Anterior cingulate cortex (tissue), 58 donors: ENCODE measurements around the gene RASL10A.

Source experiments
- DNase-seq, 58 donors: peaks; one replicate each; lab custom pipeline; 2025; lab: John Stamatoyannopoulos, UW

The RASL10A gene

DNA sequence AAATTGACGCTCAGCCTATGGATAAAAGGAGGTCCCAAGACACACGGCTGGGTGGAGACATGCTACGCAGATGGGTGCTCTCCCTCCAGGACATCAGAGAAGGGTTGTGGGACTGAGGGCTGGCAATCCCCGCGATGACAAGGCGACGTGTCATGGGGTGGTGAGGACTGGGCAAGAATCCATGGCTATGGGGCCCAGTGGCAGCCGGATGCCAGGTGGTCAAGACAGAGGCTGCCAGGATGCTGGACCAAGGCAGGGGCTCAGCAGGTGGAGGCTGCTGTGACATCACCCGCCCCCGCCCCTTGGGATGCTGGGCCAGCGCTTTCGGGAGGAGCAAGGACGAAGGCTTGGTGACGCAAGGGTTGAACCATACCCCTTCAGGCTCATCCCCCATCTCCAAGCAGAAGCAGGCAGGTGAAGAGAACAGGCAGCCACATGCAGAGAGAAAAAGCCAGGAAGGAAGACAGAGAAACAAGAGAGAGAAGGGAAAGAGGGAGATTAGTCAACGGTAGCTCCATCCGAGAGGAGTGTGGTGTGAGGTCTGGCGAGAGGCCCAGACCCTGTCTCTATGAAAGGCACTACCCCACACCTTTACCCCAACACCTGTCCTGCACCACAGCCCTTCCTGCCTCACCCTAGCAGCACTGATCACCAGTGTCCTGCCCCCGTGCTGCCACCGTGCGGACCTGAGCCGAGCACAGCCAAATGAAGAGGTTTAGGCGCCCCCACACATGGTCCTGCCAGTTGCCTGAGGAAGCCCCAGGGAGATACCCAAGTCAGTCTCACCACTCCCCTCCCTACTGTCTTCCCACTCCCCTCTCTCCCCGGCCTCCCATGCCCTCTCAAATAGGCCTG, 24.1 kb upstream of the RASL10A start:
- DNase-seq: no peak

- peak in 1 of 58 donors; percentile 28 for DNase-seq
Observed at GRCh38 chr22:29338398-29338797, 22.9 kb upstream of the RASL10A start.

GRCh38 chr22:29337631-29338284, 22.3 kb upstream of the RASL10A start:
- no peak for DNase-seq

DNA sequence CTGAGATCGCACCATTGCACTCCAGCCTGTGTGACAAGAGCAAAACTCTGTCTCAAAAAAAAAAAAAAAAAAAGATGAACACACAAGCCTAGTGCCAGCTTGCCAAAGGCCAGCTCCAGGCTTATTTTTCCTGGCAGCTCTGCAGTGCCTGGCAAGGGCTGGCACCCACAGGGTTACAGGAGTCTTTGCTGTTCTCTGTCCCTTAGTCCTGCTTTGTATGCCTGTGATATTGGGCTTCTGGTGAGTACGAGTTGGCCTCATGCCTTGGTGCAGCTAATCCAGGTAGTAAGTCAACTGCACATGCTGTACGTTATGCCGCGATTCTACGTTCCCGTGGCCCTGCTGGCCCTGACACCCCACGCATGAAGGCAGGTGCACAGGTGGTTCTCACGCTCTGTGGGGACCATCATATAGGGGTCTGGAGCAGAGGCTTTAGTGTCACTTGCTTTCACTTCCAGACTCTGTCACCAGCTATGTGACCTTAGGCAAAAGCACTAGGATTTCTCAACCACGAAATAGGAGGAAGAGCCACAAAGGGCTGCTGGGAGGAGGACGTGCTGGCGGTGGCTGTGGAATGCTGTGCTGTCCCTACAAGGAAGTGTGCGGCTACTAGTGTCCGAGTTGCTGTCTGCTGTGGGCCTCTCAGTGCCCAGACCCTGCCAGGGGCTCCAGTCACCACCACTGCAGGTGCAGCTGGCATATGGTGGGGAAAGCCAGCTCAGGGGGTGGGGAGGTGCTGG, 21.4 kb upstream of the RASL10A start:
- DNase-seq: peak in 7 of 58 donors; percentile 20 to 53 (median 27)

DNA sequence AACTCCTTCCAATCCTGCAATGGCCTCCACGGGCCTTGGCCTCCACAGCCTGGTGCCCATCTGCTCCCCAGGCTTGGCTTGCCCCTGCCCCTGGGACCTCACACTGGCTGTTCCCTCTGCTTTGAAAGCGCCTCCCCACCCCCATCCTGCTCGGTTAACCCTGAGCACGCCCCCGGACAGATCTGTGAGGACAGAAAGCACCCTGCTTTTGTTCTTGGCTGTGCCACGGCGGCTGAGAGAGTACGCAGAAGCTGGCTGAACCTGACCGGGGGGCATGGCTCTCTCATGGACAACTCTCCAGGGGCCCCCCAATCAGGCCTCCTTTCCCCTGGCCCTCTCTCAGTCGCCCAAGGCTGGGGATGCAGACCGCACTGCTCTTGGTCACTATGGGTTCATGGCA, 20.2 kb upstream of the RASL10A start:
- DNase-seq: no peak

DNA sequence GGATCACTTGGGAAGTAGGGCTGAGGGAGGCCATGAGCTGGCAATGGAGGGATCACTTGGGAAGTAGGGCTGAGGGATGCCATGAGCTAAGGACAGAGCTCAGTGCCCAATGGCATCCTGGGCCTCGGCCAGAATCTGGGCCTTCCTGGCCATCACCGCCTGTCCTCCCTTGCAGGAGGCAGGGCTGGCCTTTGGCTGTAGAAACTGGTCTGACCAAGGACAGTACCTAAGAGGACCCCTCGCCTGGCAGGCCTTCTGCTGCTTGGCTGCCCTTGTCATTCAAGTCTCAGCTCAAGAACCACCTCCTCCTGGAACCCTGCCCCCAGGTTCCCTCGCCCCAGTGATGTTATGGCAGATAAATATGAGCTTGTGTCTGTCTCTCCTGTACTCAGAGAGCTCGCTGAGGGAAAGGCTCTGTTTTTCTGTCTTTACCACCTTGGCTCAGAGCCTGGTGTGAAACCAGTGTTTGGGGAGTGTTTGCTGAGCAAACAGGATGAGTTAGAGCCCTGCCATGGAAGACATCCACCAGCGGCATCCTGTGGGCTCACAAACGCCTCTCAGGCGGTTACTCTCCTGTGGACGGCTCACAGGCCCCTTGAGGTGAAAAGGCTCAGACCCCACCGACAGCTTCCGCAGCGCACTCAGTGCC, 19.3 kb upstream of the RASL10A start:
- DNase-seq: peak in 5 of 58 donors; percentile 19 to 47 (median 31)

DNA sequence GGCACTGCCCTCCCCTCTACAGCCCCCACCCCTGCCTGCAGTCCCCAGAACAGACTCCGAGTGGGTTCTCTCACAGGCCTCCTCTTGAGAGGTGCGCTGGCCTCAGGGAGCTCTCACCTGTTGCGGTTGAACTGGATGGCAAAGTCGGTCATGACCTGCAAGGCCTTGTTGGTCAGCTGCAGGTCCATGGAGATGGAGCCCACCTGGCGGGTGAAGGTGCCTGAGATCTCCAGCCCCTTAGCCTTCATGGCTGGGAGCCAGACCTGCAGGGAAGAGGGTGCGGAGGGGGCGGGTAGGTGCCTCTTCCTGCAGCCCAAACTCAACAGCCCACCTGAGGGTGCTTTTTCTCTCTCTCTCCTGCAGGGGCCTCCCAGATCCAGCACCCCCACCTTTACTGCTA, 18.7 kb upstream of the RASL10A start:
- DNase-seq: no peak

DNA sequence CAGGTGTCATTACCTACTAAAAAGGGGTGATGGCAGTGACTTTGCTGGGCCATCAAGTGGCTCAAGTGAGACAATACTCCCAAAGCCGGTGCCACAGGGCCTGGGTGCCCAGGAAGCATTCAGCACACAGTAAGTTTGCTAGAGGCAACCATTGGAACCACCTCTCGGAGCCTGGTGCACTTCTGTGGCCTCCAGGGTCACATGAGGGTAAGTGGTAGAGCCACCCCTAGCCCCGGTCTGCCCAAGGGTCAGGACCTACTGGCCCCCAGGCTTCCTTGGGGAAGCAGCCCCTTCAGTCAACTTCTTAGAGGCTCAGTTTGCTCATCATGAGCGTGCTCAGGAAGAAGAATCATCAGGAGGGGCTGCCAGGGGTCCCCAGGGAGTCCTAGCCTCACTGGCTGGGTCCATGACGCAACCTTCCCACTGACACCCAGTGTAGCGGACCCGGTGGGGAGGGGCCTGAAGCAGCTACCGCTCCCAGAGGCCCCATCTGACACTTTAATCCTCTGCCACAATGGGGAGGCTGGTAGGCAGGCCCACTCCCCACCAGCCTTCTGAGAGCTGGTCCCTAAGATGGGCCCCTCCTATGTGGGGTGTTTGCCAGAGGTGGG, 17.5 kb upstream of the RASL10A start:
- DNase-seq: no peak

- DNase-seq: no peak
Observed at GRCh38 chr22:29331658-29332300, 16.3 kb upstream of the RASL10A start.

DNA sequence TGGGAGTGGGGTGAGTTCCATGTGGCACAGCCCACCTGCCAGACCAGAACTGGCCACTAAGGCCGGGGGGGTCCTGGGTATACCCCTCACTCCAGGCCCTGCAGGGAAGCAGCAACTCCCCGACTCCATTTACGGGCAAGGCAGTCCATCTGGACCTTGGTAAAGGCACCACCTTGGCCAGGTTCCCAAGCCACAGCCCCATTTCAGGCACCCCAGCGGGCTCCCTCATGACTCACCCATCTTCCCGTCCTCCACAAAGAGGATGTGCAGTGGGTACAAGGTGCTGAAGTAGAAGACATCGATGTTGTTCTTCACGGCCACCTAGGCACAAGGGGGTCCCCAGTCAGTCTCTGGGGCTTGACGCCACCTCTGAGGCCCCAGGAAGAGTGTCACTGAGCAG, 15.7 kb upstream of the RASL10A start:
- DNase-seq: no peak

- peak in 9 of 58 donors; percentile 18 to 41 (median 32) for DNase-seq
Observed at GRCh38 chr22:29330753-29331152, 15.3 kb upstream of the RASL10A start.

GRCh38 chr22:29330291-29330690, 14.8 kb upstream of the RASL10A start:
- no peak for DNase-seq

GRCh38 chr22:29329581-29329980, 14.1 kb upstream of the RASL10A start:
- DNase-seq: no peak

DNA sequence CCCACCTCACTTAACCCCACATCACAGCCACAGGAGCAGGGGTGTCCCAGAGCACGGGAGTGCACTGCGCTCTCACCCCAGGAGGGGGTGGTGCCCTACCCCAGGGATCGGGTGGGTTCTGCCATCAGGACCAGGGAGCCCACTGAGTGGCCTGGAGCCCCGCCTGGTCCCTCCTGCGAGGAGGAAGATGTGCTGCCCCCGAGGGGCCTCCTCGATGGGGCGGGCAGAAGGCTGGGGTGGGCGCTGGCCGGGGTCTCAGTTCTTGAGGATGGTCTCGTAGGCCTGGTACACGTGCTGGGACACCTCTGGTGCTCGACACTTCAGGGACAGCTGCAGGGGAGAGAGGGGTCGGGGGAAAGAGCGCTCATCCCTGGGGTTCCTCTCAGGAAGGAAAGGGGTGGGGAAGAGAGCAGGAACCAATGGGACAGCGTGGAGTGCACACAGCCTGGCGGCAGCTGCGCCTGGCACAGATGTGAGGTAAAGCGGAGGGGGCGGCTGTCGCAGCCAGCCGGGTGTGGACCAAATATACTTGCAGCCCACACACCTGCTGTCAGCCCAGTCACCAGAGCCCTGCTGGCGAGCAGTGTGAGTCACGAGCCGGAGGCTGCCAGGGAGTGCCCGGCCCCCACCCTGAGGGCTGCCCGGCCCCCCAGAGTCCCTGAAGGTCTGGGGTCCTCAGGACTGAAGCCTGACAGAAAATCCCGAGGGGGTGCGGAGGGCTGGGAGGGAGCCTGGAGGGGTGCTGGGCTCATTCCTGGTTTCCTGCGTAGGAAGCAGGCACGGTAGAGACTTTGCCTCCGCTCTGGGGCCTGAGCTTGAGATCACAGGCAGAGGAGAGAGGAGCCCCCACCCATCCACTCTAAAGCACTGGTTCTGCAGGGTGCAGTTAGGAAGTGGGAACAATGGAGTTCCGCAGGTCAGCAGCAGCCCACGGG, 13.3 kb upstream of the RASL10A start:
- DNase-seq: peak in 38 of 58 donors; percentile 16 to 84 (median 53)

DNA sequence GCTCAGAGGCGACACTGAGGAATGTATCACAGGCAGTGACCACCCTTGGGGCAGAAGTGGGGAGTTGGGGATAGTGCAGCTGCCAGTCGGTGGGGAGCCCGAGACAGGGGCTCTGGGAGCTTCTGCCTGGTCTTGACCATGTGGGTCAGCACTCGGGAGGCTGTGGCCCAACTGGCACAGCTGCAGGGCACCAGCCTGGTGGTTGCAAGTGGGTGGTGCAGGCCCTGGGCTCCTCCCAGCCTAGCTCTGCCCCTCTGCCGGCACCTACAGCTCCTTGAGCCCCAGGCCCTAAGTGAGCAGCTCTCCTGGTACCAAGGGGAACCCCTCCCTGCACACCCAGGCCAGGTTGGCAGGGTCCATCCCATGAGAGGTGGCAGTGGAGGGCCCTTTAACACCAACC, 12.6 kb upstream of the RASL10A start:
- DNase-seq: no peak

GRCh38 chr22:29327089-29327764, 11.7 kb upstream of the RASL10A start:
- DNase-seq: no peak

DNA sequence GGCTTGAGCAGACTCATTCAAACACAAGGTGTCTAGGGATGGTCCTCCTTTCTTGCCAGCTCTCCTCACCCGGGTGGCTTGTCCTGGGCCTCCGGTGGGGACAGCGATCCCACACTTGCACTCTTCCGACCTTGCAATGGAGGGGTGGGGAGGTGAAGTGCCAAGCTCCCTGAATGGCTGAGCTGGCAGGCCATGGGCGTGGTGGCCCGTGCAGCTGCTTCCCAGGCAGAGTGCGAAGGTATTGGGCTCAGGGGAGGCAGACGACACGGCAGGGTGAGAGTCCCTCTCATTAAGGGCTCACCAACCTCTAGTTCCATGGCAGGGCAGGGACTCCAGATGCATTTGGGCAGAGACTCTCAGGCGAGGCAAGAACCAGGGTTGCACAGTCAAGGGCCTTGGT, 11.0 kb upstream of the RASL10A start:
- DNase-seq: no peak

DNA sequence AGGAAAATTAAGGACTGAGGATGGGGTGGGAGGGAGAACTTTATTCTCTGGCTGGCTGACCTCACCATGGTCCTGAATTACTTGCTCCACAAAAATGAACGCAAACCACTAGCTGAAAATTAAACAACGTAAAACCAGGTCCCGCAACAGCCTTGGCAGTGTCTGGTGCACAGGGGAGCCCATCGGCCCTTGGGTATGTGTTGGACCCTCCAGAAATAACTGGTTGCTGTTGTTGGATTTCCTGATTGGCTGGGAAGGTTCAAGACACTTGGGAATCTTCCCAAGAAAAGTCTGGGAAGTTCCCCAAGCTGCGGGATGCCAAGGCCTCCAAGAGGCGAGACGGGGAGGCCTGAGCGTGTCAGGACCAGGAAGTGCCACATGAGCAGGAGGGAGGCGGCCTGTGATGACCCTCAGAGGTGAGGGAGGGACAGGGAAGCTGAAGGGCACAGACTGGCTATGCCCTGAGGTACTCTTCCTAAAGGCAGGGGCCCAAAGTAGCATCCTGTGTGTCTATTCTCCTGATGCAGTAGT, 10.4 kb upstream of the RASL10A start:
- DNase-seq: peak in 1 of 58 donors; percentile 34
